Activated CD4-positive, alpha-beta T cell treated with anti-CD3 and anti-CD28 coated beads, Interleukin-2, amount 50 U/mL, for 48 hours (primary cell): ENCODE results near the gene PRPF40A.

Source experiments
- DNase-seq, 2 experiments: peaks; one replicate each; pipeline ENCODE4 v3.0.0-alpha.2; 2020

The PRPF40A gene

DNA sequence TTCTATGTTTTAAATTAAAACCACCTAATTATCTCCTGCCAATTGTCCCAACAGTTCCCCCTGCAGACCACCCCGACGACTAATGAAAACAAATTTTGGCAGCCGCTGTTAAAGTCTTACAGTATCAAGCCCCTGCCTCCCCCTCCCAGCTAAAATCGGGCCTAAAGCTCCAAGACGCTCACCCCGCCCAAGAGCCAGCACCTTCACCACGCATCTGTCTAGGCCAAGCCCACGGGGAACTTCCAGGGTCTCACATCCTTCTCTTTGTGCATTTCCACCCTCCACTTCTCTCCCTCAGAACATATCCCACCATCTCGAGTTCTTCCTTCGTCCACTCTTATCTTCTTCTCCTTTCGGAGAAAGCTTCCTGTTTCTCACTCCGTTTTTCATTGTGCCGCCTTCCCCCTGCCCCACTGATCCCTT, 445 bp downstream of the PRPF40A start:
- peak; percentile 37 to 44 for DNase-seq

DNA sequence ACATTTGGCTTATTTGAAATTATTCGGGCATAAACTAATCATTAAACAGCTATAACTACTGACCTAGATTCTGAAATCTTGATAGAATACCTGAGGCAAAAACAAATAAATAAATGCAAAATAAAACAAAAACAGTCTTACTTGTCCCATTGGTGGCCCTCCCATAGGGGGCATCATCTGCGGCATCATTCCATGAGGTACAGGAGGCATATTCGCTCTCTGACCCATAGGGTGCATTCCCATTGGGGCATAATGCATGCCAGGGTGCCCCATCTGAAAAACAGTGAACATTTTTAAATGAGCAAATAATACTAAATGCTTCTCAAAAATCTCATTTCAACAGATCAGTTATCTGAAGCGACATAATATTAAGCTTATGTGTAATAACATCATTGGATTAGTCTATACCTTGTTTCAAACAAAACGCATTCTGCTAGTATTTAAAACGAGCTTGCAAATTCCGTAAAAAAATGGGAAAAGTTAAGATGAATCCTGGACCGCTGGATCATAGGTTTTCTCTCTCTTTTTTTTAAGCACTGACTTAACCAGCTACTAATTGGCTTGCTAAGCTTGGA, 1.3 kb downstream of the PRPF40A start:
- peak; percentile 30 to 40 for DNase-seq

DNA sequence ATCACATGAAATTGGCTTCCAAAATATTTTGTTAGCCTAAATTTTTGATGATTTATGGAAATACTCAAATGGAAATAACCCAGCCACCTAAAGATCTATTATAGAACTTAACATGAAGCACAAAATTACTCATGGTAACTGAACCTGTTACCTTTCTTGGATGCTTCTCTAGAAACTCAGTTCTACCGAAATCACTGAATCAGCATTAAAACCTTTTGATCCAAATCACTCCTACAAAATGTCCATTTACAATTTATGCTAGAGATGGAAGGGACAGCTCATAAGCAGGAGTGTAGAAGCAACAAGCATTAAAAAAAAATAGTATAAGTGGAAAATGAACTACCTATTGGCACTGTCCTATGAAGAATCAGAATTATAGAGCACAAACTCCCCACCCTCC, 2.1 kb downstream of the PRPF40A start:
- DNase-seq, result no peak

DNA sequence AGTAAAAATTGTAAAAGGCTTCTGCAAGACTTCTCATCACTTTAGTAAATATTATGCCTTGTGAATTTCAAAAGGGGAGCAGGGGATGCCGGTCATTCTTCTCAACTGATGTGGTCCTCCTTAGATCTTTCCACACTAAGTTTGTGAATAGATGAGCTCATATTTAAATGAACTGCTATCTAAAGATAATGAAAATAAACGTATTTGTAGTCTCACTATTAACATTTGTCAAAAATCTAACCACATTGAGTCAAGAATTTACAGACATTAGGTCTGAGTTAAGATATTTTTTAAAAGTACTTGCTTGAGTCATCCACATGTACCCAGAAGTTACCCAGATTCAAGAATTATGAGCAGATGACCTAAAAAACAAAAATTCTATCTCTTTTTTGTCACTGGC, 6.5 kb downstream of the PRPF40A start:
- no peak for DNase-seq

DNA sequence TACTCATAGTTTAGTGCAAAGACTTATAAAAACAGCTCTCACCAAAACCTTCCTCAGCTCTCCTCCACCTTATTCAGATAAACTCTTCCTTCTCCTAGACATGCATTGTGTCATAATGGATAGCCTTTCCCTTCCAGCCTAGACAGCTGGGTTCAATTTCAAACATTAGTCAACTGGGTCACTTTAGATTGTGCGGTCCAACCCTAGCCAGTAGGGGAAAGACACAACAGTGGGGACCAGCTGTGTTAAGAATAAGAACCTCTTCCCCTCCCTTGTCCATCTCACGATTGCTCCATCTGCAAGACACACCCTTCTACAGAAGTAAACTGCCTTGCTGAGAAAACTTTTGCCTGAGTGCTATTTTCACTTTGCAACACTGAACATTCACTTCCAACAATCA, 8.5 kb downstream of the PRPF40A start:
- no peak for DNase-seq

DNA sequence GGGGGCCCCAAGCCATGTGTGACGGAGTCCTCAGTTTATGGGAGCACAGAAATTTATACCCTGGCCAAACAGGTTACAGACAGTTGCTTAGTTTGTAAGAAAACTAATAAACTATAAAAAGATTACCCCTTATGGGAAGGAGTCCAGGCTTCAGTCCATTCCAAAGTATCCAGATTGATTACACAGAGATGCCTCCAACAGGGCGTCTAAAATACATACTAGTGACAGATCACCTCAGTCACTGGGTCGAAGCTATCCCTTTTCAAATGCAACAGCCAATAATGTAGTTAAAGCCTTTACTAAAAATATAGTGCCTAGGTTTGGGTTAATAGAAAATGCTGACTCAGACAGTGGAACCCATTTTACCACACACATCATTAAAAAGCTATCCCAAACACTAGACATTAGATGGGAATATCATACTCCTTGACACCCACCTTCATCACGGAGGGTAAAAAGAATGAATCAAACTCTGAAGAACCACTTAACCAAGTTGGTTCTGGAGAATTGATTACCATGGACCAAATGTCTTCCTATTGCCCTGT, 10.7 kb downstream of the PRPF40A start:
- no peak for DNase-seq

DNA sequence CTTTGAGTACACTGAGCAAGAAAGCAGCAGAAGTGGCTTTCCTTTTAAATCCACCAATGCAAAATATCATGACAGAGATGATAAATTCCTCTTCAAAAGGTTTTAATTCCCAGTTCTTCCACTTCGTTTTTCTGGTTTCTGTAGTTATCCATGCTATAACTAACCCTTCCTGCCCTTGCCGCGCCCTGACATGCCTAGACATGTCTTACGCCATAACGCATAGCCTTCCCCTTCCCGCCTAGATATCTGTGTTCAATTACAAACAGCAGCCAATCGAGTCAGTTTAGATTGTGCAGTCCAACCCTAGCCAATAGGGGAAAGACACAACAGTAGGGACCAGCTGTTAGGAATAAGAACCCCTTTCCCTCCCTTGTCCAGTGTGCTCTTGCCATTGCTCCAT, 16.1 kb downstream of the PRPF40A start:
- no peak for DNase-seq

DNA sequence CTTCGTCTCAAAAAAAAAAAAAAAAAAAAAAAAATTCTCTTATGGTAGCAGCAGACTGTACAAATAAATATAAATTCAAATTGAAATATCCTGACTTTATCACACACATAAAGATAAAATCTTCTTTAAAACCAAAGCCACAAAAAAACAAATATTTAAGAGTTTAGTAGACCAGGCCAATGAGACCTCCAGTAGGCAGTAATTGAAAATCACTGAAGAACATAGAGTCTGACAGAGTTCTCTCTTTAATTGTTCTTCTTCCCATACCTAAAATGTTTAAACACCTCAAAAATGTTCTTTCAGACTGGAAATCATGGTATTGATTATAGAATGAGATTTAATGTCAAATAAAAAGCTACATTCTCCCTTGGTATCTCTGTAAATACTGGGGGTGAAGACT, 20.8 kb downstream of the PRPF40A start:
- DNase-seq, result no peak

DNA sequence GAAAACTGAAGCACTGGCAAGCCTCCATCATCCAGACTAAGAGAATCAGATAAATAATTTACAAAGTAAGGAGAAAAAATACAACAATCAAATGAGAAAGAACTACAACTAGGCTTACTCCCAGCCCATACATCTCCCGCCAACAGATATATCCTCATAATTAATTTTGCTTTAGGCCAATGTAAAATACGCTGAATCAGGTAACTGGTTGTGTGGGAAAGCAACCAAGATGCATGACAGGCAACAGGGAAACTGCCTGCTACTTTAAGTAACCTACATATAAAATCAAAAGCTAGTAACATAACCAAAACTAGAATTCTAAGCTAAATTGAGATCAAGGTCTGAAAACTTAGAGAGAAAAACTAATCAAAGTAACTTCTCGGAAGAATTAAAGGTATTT, 21.5 kb downstream of the PRPF40A start:
- DNase-seq, result no peak

DNA sequence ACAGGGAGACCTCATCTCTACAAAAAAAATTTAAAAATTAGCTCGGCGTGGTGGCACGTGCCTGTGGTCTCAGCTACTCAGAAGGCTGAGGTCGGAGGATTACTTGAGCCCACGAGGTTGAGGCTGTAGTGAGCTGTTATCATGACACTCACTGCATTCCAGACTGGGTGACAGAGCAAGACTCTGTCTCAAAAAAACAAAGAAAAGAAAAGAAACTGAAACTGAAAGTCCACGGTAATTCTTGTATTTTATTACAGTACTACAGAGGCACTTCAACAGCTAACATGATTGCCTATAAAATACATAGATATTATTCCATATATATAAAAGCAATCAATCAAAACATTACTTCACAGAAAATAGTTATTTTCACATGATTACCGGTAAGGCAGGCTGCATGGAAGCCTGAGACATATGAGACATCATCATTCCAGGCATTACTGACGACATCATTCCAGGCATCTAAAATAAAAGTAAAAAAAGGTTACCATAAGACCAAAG, 23.1 kb downstream of the PRPF40A start:
- peak; percentile 29 to 48 for DNase-seq

DNA sequence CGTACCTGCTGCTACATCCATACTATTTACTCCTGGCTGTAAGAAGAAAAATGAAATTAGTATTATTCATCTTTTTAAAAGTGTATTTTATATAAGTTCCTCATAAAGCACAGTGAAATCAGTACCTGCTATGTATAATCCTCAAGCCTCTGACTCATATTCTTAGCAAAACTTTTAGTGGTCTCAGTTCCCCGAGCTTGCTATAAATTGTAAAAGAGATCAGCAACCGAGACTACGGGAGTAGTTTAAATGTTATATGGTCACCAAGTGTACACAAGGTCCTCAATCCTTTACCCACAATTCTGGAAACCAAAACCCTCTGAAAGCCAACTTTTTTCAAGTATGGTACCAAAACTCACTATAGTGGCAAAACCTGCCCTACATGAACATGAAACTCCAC, 24.2 kb downstream of the PRPF40A start:
- DNase-seq, result no peak

DNA sequence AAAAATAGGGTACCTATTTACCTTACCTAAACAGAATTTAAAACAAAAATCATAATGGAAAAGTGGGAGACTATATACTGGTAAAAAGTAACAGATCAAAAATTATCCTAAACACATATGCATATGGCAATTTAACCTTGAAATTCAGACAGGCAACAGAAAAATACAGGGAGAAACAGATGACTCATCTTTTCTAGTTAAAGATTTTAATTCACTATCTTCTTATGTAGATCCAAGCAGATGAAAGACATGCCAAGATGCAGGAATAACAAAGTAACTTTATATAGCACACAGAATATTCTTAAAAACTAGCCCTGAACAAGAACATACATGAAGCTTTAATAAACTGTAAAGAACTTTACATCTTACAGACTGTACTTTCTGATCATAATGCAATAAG, 30.9 kb downstream of the PRPF40A start:
- DNase-seq, result no peak

DNA sequence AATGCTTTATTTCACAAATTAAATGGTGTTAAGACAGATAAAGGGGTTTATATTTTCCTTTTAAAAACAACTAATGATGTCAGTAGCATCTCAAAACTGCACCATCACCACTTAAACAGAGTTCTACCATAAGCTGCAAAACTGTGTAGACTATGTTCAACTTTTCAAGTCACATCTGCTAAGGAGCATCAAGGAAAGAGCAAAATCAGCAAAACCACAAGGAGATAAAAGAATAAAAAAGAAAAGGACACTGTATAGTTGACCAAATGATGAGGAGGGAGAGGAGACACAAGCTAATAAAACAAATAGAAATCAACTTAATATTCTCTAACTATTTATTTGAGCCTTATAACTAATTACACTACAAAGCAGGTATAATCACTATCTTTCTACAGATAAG, 33.9 kb downstream of the PRPF40A start:
- no peak for DNase-seq

DNA sequence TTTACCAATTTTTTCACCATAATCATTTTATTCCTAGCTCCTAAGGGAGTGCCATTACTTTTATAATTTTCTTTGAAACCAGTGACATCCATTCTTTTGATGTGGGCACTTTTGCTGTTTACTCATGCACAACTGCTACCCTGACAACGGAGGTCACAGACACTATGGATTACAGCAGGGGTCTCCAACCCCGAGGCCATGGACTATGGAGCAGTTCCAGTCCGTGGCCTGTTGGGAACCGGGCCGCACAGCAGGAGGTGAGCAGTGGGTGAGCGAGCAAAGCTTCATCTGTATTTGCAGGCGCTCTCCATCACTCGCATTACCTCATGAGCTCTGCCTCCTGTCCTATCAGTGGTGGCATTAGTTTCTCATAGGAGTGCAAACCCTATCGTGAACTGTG, 34.6 kb downstream of the PRPF40A start:
- no peak for DNase-seq

DNA sequence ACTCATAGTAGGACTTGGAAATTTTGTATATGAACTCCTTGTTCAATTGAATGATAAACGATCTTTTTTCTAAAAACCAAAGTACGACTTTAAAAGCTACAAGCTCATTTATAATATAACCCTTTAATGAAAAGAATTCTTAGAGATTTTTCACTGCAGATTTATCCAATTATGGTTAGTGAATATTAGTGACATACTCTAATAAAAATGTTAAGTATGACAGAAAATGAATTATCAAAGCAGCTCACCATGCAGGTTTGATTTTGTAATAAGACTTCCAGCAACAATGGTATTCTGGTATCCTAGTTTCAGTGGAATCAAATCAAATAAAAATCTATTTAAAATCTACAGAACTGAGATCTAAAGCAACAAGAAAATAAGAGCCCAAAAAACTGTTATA, 38.5 kb downstream of the PRPF40A start:
- DNase-seq, result no peak

DNA sequence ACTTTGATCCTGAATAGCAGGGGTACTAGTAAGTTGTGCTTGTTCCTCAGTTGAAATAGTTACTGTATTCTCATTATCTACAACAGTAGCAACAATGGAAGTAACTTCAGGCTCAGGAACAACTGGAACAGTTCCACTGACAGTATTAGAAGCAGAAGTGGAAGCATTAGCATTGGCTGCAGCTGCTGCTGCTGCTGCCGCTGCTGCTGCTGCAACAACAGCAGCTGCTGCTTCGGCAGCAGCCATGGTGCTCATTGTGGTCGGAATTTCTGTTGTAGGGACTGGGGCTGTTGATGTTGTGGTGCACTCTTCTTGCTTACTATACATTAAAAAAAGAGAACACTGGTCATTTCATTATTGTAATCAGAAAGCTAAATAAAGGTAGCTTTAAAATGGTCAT, 40.8 kb downstream of the PRPF40A start:
- no peak for DNase-seq

DNA sequence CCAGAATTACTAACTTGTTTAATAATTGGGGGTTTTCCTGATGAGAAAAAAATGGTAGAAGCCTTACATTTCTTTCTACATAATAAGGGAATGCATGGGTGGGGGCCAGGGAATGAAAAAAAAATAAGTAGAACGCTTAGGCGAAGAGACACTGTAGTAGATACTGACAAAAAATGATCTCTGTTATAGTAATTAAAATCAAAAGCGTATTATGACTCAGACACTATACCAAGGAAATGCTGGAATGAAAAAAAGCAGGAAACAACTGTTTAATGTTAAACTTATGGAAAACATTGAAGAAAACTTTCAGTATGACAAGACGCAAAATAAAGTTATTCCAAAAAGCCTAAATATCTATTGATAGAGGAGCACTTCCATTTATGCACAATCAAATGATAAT, 42.9 kb downstream of the PRPF40A start:
- no peak for DNase-seq

DNA sequence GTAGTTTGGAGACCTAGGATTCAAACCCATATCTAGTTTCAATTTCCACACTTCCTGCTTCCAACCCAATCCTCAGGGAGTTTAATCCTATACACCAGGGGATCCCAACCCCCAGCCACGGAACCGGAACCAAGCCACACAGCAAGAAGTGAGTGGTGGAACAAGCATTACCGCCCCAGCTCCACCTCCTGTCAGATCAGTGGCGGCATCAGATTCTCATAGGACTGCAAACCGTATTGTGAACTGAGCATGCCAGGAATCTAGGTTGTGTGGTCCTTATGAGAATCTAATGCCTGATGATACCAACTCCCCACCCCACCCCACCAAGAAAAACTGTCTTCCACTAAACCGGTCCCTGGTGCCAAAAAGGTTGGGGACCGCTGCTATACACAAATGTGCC, 52.5 kb downstream of the PRPF40A start:
- DNase-seq, result no peak

DNA sequence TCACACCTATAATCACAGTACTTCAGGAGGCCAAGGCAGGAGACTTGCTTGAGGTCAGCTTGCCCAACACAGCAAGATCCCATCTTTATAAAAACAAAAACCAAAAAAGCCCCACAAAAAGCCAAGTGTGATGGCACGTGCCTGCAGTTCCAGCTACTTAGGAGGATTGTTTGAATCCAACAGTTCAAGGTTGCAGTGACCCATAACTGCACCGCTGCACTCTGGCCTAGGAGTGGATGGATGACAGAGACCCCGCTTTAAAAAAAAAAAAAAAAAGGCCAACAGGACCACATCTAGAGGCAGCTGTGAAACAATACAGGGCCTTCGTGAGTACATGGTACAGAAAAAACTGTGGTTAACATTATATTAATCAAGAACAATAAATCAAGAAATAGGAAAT, 56.2 kb downstream of the PRPF40A start:
- DNase-seq, result no peak

DNA sequence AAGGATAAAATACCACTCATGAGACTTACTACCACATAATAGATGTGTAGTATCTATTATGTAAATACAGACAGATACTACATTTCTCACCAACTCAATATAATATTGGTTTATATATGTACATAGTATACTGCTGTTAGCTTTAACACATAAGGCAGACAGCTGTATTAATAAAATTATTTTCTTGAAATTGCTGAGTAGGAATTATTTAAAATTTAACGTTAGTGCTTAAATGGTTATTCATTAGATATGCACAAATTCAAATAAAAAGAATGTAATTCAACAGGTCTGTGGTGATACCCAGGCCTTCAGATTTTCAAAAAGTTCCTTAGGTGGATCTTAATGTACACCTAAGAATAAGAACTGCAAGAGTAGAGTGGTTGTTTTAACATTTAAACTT, 59.0 kb downstream of the PRPF40A start:
- no peak for DNase-seq

DNA sequence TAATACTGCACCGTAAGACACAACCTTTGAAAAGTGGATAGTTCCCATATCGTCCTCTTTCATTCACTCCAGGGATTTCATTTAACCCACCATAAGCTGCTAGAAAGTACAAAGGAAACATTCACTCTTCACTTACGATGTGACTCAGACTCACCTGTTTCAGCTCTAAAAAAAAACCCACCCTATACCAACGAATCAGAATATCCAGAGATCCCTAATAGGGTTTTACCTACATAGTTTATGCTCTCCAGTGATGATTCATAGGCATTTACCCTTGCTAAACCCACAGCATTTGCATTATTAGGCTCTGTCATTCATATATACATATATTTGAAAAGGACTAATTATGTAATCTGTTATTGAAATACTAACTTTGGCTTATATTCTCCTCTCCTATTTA, 60.2 kb downstream of the PRPF40A start:
- DNase-seq, result no peak

DNA sequence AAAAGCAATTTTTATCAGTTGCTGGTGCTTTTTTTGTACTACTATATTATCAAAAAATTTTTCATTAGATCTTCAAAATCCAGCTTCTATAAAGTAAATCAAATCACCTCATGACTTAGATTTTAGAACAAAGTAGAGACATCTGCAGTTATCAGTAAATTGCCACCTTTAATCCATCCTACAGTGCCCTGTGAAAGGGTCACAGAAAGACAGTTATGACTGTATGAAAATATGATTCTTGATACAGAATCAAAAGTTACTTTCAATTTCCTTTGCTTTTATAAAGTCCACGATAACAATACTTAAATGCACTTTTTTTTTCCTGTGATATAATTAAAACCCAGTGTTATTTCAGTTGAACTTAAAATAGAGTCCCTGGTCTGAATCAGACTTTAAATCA, 61.4 kb downstream of the PRPF40A start:
- no peak for DNase-seq

DNA sequence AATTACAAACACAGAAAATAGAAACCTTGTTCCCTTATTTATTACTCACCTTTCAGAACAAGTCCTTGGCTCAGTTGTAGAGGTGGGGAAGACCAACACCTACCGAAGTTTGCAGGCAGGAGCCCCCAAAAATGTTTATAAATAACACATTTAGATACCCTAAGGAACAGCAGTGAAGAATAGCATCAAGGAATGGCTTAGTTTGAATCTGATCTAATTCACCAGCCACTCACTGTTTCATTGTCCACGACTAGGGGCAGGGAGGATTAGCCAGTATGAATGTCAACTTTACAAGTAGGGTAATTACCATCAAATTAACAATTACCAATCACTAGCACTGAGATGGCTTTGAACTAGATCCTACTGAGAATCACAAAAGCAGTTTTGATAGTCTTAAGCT, 65.4 kb downstream of the PRPF40A start:
- DNase-seq, result no peak

DNA sequence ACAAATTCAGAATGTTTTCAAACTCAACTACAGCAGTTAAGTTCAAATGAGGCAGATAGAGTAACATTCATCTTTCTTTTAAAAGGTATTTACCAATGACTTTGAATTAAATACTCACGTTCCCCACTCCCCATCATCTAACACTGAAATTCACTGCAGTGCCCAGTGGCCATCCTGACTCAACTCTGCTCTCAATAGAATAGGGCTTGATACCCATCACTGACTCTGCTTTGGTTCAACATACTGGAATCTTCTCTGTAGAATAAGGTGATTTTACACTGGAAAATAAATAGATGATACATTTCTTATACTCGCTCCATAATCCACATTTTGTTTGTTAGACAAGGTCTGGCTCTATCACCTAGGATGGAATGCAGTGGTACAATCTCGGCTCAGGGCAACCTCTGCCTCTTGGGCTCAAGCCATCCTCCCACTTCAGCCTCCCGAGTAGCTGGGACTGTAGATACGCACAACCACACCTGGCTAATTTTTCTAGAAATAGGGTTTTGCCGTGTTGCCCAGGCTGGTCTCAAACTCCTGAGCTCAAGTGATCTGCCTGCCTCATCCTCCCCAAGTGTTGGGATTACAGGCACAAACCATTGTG, 66.4 kb downstream of the PRPF40A start:
- DNase-seq, result no peak

DNA sequence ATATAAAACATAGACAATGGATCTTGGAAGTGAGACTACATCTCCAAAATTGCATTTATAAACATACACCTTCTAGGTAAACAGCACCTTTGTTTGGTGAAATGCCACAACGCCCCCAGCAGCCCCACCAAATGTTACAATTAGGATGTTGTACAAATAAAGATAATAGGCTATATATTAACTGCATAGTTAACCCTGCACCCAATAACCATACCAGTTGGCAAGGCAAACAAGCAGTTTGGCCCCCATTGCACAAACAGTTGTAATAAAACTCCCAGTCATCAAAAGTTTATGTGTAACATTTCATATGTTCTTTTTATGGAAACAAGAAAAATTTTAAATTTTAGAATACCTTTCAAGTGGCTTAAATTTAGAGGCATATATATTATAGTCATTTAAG, 67.3 kb downstream of the PRPF40A start:
- no peak for DNase-seq
